DND-41 (cell line): ENCODE results near the gene MFSD2A.

Source experiments
- ATAC-seq: fragments of 200-7000 bp; cut with Tn5 transposase; 3 replicates; pipeline ENCODE4 v1.9.1; 2021; ENCODE audit warnings: low read depth; ENCODE audit not compliant: insufficient read depth
- DNase-seq: peaks from one replicate; pipeline ENCODE4 v3.0.0-alpha.2; 2020
- H2AFZ ChIP-seq: 2 replicates; pipeline ENCODE4 v1.6.0; 2012; ENCODE audit warnings: low read depth, low read length
- H3K27ac ChIP-seq: 2 replicates; pipeline ENCODE4 v1.5.1; 2012; ENCODE audit warnings: low read length, inconsistent platforms
- H3K27me3 ChIP-seq: fragments of 200-600 bp; sonication (generic); 2 replicates; pipeline ENCODE4 v1.6.0; 2012; ENCODE audit warnings: low read length, mild to moderate bottlenecking, inconsistent platforms; ENCODE audit not compliant: insufficient read depth, poor library complexity
- H3K36me3 ChIP-seq: 2 replicates; pipeline ENCODE4 v1.5.1; 2012; ENCODE audit warnings: low read length, inconsistent platforms; ENCODE audit not compliant: insufficient read depth
- H3K4me1 ChIP-seq: 2 replicates; pipeline ENCODE4 v1.5.1; 2012; ENCODE audit warnings: mild to moderate bottlenecking, low read length; ENCODE audit not compliant: insufficient read depth
- H3K4me2 ChIP-seq: 2 replicates; pipeline ENCODE4 v1.6.0; 2012; ENCODE audit warnings: mild to moderate bottlenecking, moderate library complexity, low read length, inconsistent platforms; ENCODE audit not compliant: insufficient read depth
- H3K4me3 ChIP-seq, 2 experiments: fragments of 200-600 bp in 1 of 2; shearing (Covaris generic) in 1 of 2; 2 replicates each; pipeline ENCODE4 v1.5.1; 2012 to 2016; ENCODE audit warnings: inconsistent platforms in 2 of 2, low read length in 2 of 2, mild to moderate bottlenecking in 2 of 2, low read depth in 1 of 2, moderate library complexity in 1 of 2
- H3K79me2 ChIP-seq: 2 replicates; pipeline ENCODE4 v1.6.0; 2012; ENCODE audit warnings: low read length, inconsistent platforms; ENCODE audit not compliant: insufficient read depth
- H3K9ac ChIP-seq: 2 replicates; pipeline ENCODE4 v1.6.0; 2012; ENCODE audit warnings: low read depth, mild to moderate bottlenecking, inconsistent platforms, low read length, moderate library complexity
- H3K9me3 ChIP-seq: 2 replicates; pipeline ENCODE4 v1.5.1; 2012; ENCODE audit warnings: low read length, moderate library complexity, mild to moderate bottlenecking, inconsistent platforms; ENCODE audit not compliant: insufficient read depth, severe bottlenecking
- H4K20me1 ChIP-seq: 2 replicates; pipeline ENCODE4 v1.6.0; 2012; ENCODE audit warnings: low read length; ENCODE audit not compliant: insufficient read depth
- EZH2 ChIP-seq: IDR thresholded peaks from 3 replicates; pipeline ENCODE4 v1.6.1; 2012; ENCODE audit warnings: borderline replicate concordance, low read depth, mild to moderate bottlenecking, moderate library complexity, low read length, inconsistent platforms; ENCODE audit not compliant: severe bottlenecking
- TF ChIP-seq, protein P1 (sequence below): IDR thresholded peaks from 2 replicates; pipeline ENCODE4 v1.5.1; 2012; ENCODE audit warnings: borderline replicate concordance, low read length, moderate library complexity, mild to moderate bottlenecking; ENCODE audit not compliant: poor library complexity, severe bottlenecking; ENCODE audit errors: extremely low read depth

The MFSD2A gene

DNA sequence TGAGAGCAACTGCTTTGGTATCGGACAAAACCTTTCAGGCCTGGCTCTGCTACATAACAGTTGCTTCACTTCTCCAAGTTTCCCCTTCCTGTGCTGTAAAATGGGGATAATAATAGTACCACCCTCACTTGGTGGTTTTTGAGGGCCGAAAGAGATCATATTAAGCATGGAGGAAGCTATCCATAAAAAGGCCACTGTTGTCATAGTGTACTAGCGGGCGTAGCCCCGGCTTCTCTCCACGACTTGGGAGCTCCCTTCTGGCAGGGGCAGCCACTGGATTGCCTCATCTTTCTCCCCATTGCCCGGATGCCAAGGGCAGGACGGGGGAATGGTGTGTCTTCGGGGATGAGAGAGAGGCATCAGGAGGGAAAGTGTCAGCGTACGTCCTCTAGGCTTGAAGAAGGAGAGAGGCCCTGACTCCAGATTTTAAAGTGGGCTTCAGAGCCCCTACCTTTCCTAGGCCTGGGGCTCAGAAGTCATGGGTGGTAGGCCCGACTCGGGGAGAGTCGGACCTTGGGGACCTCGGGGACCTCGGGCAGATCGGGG, 548 bp upstream of the MFSD2A start:
- H3K27ac ChIP-seq = no peak overlapping the region
- H3K79me2 ChIP-seq = no peaks in the 10 kb centered on the region
- ATAC-seq = no peak
- H3K9ac ChIP-seq = peak overlapping the region; percentile 60
- no peaks in the 10 kb centered on the region for H3K9me3 ChIP-seq
- H3K27me3 ChIP-seq = peaks cover 16% of the 10 kb centered on the region
- no peaks in the 10 kb centered on the region for H3K36me3 ChIP-seq
- H2AFZ ChIP-seq = peak overlapping the region; percentile 63
- peak overlapping the region; percentile 83 for H3K4me2 ChIP-seq
- H3K4me1 ChIP-seq = peaks cover 22% of the 10 kb centered on the region
- no peak for DNase-seq
- TF ChIP-seq, protein P1, sequence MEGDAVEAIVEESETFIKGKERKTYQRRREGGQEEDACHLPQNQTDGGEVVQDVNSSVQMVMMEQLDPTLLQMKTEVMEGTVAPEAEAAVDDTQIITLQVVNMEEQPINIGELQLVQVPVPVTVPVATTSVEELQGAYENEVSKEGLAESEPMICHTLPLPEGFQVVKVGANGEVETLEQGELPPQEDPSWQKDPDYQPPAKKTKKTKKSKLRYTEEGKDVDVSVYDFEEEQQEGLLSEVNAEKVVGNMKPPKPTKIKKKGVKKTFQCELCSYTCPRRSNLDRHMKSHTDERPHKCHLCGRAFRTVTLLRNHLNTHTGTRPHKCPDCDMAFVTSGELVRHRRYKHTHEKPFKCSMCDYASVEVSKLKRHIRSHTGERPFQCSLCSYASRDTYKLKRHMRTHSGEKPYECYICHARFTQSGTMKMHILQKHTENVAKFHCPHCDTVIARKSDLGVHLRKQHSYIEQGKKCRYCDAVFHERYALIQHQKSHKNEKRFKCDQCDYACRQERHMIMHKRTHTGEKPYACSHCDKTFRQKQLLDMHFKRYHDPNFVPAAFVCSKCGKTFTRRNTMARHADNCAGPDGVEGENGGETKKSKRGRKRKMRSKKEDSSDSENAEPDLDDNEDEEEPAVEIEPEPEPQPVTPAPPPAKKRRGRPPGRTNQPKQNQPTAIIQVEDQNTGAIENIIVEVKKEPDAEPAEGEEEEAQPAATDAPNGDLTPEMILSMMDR = no peak
- TF ChIP-seq EZH2 = no peak
- peak overlapping the region in 1 of 2 experiments; percentile 57; a peak in 2 of 4 replicates for H3K4me3 ChIP-seq
- peaks cover 5% of the 10 kb centered on the region; the same call in 1 of the 2 replicates for H4K20me1 ChIP-seq

- peak; percentile 35 for TF ChIP-seq EZH2
- TF ChIP-seq, protein P1 = no peak
- H3K9me3 ChIP-seq = no peaks in the 10 kb centered on the region
- no peaks in the 10 kb centered on the region for H3K36me3 ChIP-seq
- peak overlapping the region; percentile 13 to 57; a peak in 3 of 4 replicates for H3K4me3 ChIP-seq
- no peaks in the 10 kb centered on the region for H3K79me2 ChIP-seq
- H3K27ac ChIP-seq = peak overlapping the region; percentile 6; the same call in 1 of the 2 replicates
- DNase-seq (peak; percentile 56), ATAC-seq (peak; percentile 43)
- H3K4me2 ChIP-seq = peak overlapping the region; percentile 83
- peaks cover 5% of the 10 kb centered on the region; the same call in 1 of the 2 replicates for H4K20me1 ChIP-seq
- H3K4me1 ChIP-seq = peaks cover 27% of the 10 kb centered on the region
- peaks cover 16% of the 10 kb centered on the region for H3K27me3 ChIP-seq
- peak overlapping the region; percentile 69 for H2AFZ ChIP-seq
- H3K9ac ChIP-seq = peak overlapping the region; percentile 60
Observed at GRCh38 chr1:39955547-39956539, 898 bp downstream of the MFSD2A start.

DNA sequence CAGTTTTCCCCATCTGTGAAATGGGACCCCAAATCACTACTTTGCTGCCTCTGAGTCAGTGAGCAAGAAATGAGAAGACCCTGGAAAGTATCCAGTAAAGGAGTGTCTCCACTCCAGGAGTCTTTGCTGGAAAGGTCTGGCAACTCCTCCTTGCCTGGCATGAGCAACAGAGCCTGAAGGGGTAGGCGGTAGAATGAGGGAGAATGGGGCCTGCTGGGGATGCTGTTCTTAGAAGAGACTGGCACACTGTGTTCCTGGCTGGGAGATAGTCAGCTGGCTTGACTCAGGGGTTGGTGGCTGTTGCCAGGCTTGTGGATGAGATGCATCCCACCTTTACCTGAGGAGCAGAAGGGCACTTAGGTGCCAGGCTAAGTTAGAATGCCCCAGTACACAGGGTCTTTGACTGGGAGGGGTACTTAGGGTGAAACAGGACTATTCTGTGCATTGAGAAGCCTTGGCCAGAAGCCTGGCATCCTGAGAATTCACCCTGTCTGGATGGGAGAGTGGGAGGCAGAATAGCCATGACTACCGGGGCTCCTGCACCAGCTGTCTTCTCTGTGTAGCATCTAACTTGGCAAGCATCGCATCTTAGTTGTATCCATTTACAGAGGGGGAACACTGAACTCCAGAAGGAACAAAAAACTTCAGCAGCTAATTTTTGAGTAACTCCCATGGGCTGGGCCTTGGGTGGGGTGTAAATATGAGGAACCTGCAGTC, 2.5 kb downstream of the MFSD2A start:
- Histone ChIP-seq H2AFZ (no peak overlapping the region), H3K4me3 (no peak overlapping the region), H3K4me2 (no peak overlapping the region), H3K36me3 (no peaks in the 10 kb centered on the region), H3K79me2 (no peaks in the 10 kb centered on the region), H4K20me1 (peaks cover 5% of the 10 kb centered on the region; the same call in 1 of the 2 replicates), H3K27me3 (peaks cover 16% of the 10 kb centered on the region), H3K9me3 (no peaks in the 10 kb centered on the region), H3K4me1 (peaks cover 28% of the 10 kb centered on the region), H3K27ac (no peak overlapping the region), H3K9ac (no peak overlapping the region)
- no peak for TF ChIP-seq EZH2
- TF ChIP-seq, protein P1 = no peak
- DNase-seq = no peak
- no peak for ATAC-seq
